NCI-H524 (cell line): ENCODE results near the gene FRMD1.

Experiments used
- DNase-seq, 2 experiments: peaks; one replicate each; lab custom pipeline; 2025; lab: John Stamatoyannopoulos, UW

The FRMD1 gene

GRCh38 chr6:168078943-168079405, at the start of gene FRMD1:
FRMD1 (minus strand) TSS chr6:168079212; CDS start chr6:168079094, 118 bp downstream.
- no peak for DNase-seq

GRCh38 chr6:168128006-168128630, 49.1 kb upstream of the FRMD1 start:
- no peak for DNase-seq

DNA sequence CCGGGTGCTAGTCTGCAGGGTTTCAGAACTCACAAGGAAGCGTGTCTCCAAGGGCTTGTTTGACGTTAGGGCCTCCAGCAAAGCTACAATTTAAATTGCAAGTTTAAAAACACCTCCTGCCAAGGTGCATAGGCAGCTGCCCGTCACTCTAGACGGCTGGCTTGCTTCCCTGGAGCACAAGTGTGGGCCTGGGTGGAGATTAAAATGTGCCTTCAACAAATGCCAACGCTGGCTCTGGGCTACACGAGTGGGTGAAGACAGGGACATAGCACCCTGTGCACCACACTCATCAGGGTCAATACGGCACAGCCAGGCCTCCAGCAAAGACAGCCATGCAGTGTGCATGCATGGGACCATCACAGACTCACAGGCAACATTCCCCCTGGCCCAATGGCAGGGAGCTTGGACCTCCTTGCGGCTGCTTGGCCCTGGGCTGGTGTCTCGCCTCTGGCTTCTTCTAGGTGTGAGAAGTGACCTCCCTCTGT, 48.4 kb upstream of the FRMD1 start:
- no peak for DNase-seq

DNA sequence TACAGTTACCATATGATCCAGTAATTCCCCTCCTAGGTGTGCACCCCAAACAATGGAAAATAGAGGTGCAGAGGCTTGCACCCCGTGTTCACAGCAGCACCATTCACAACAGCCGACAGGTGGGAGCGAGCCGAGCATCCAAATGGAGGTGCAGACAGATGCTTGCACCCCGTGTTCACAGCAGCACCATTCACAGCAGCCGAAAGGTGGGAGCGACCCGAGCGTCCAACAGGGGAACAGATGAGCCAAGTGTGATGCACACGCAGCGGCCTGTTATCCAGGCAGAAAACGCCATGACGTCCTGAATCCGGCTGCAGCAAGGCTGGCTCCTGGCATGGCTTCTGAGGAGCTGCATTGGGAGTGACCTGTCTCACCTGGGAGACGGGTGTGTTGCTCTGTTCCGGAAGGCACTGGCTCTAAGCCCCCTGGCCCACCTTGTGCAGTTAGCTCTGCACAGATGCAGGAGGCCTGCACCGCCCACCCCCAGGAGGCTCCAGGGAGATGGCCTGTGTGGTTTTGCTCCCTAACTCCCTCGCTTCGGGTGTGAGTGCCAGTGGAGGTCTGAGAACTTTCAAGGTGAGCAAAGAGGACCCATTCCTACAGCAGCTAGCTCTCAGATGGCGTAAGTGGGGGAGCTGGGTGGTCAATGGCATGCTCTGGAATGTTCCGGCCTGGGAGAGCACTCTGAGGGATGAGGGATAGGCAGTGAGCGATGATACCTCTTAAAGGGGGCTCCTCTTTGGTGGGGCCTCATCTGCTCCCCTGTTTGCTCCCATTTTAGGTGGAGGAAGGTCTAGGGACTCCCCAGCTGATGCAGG, 47.8 kb upstream of the FRMD1 start:
- DNase-seq, result no peak

GRCh38 chr6:168125429-168126001, 46.5 kb upstream of the FRMD1 start:
- no peak for DNase-seq

- no peak for DNase-seq
Observed at GRCh38 chr6:168124921-168125320, 45.9 kb upstream of the FRMD1 start.

GRCh38 chr6:168124158-168124557, 45.1 kb upstream of the FRMD1 start:
- no peak for DNase-seq

DNA sequence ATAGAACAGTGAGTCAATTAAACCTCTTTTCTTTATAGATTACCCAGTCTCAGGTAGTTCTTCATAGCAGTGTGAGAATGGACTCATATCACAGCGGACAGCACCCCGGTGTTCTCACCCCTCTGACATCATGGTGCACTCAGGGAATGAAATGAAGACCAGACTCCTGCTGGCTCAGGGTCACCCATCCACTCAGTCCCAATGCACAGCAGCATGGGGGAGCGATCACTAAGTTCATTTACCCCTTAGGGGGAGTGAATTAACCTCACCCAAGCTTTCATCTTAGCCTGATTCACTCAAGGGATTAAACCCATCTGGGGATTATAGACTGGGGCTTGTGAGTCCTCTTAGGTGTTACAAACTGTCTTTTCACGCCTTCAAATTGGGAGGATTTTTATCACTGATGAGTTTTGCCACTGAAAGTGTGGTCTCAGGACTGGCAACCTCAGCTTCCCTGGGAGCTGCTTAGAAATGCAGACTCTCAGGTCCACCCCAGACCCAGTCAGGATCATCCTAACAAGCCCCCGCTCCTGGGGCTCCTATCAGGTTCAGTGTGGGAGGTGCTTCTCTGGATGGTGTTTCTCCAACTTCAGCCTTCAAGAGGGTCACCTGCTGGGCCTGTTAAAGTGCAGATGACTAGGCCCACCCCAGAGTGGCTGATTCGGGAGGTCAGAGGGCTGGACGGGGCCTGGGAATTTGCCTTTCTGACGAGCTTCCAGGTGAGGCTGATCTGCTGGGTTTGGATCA, 44.3 kb upstream of the FRMD1 start:
- peak in 1 of 2 experiments; percentile 36 for DNase-seq

DNA sequence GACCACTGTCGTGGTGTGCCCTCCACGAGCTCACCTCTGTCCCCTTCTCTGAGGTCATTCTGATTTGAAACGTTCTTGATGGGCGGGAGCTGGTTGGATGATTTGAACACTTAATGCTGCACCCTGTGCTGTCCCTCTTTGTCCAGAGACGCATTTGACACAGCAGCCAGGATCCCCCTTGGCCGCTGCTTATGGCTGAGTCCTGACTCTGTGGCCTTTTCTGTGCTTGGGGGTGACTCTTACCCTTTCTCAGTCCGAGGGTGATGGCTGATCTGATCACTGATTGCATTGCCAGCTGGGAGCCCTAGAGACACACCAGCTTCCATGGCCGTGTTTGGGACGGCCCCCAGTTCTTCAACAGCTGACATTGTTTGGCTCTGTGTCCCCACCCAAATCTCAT, 43.5 kb upstream of the FRMD1 start:
- DNase-seq, result no peak

DNA sequence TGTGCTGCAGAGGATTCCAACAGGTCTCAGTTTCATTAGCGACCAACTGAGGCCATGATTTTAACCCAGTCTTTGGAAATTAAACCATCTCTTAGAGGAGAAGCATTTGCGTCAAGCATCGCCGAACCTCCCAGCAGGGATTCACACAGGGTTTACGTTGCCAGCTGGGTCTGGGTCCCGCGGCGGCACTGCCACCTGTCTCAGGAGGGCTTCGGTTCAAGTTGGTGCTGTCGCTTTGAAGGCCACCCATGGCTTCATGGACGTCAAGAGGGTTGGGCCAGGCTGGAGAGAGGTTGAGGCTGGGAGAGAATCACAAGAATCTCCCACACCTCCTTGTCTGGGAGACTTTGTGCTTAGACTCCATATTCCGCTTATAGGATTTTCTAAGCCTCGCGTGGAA, 43.0 kb upstream of the FRMD1 start:
- no peak for DNase-seq

- no peak for DNase-seq
Observed at GRCh38 chr6:168121303-168121665, 42.3 kb upstream of the FRMD1 start.

GRCh38 chr6:168120390-168121302, 41.6 kb upstream of the FRMD1 start:
- DNase-seq, result no peak

DNA sequence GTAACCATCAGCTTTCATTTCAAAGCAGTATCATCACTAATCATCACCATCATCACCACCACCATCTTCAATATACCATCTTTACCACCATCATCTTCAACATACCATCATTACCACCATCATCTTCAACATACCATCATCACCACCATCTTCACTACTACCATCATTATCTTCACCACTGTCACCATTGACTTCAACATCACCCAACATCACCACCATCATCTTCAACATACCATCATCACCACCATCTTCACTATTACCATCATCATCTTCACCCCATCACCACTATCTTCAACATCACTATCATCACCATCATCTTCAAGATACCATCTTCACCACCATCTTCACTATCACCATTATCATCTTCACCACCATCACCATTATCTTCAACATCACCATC, 40.5 kb upstream of the FRMD1 start:
- no peak for DNase-seq

DNA sequence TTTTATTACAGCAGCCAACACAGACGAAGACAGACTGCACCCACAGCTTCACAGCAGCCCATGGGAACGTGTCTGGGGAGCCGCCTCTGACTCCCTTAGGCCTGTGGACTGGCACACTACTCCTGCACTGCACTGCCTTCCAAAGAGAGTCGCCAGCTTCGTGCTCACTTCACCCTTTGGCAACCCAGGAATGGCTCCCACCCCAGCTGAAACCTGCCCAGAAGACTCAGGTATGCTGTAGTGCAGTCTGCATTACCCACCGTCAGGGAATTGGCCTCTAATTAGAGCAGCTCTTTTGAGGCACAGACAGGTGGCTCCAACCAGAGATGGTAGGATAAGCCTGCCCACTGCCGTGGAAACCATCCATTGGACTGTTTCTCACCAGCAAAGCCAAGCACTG, 39.9 kb upstream of the FRMD1 start:
- DNase-seq, result no peak

DNA sequence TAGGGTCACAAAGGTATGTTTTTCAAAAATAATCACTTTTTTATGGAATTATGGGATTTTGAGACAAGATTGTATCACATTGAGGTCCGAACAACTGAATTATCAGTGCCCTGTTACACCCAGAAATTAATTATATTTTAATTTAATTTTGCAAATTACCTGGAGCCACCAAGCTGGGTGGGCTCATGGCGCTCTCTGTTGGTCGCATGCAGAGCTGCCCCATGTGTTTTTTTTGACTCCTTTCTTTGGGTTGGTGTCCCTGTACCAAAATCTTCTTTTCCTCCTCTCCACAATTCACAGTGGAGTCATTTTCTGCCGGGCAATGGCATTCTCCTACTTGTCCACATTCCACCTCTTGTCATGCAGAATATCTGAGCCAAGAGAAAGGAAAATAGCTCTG, 38.9 kb upstream of the FRMD1 start:
- no peak for DNase-seq

DNA sequence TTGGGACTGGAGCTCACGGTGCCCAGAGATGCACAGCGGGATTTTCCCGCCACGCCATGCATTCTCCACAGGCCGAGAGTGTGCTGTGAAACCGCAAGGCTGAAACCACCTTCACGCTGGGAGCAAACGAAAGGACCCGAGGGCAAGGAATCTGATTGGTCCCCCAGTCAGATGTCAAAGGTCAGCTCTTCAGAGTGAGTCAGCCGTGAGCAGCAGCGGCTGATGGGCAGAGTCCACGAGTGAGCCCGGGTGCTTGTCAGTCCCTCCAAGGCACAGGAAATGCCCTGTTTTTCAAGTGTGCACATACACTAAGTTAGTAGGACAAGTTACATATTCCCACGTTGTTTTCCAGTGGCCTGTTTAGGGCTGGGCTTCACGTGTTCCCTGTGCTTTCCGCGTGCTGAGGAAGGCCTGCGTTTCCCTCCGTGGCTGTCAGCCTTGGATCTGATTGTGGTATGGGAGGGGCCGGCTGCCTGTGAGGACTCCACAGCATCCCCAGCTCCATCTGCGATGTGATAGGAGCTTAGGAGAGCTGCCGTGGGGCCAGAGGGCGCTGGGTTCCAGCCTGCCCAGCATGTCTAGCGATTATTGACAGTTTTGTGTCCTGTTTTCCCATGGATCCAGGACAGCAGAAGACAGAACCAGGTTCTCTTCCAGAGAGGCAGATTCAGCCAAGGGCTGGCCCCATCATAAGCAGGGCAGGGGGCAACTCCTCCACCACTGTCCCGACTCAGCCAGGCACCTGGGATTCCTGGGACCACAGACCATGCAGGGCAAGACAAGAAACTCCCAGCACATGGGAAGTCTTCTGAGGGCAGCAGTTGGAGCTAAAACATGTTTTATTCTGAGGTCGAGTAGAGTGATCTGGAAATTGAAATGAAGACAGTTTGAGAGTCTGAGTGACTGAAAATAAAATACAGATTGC, 38.2 kb upstream of the FRMD1 start:
- no peak for DNase-seq

- DNase-seq, result no peak
Observed at GRCh38 chr6:168116438-168116974, 37.5 kb upstream of the FRMD1 start.

GRCh38 chr6:168115748-168116437, 36.9 kb upstream of the FRMD1 start:
- no peak for DNase-seq

DNA sequence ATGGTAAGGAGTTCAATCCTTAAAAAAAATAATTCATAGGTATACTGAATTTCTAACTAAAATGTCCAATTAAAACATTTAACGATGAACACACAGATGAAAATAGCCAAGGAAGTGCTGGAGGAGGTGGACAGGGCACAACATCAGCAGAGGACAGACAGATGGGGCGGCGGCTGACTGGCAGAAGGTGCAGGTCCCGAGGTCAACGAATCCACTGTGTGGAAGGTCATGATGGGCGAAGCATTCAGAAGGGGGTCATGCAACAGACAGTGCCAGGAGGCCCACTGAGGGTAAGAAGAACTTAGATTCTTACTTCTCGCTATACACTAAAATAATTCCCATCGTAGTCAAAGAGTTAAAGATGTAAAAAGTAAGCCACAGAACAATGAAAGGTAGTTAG, 34.2 kb upstream of the FRMD1 start:
- no peak for DNase-seq
